ENCODE measurements around the gene PNMA8A. TPM values are rescaled to one million over a fixed set of nuclear protein-coding genes. Genes with fewer than 3 reads are reported as not detected.

Gene PNMA8A
- total RNA-seq, 8 experiments from 2014 or later: 1.3 to 75.6 (median 46.4) TPM

DNA sequence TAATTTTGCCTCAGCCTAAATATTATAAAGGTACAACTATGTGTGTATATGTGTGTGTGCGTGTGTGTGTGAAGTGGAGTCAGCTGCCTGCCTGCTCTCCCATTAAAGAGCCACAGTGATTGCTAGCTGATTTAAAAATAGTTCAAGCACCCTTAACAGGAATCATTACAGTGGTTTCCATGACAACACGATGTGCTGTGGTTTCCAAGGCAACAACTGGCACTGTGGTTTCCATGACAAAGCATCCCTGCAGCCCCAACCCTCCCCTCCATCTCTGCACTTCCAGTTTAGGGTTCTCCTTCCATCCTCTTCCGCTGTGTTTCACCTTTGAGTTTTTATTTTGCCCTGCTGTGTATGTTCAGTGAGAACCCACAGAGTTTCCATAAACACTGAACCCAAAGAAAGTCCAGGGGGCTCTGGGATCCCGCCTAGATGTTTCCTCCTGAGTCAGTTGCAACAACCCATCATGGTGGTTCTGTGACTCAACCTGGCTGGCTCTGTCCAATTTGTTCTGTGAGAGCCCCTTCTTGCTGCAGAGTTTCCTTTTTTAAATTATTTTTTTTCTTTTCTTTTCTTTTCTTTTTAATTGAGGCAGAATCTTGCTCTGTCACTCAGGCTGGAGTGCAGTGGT, 7.1 kb upstream of the PNMA8A start:
- peaks cover 39 to 44% of the 10 kb centered on the region in 2 donors for H3K4me1 ChIP-seq (replicated peaks in 1 of 2)
- ATAC-seq (replicated peaks in 6 of 8): peak in 6 of 8 experiments; percentile 23 to 92 (median 86)
- H3K27ac ChIP-seq: peak overlapping the region; percentile 28 to 38
- in situ Hi-C loops (cut with MboI; ENCODE audit: low pct_unique_long_range_greater_than_20kb in 2 of 9, low sequenced_read_pairs in 9 of 9, unreplicated experiment in 9 of 9): loop anchor here in 4 of 9 experiments (25.0 kb wide), 2 partner anchors 91 to 191 kb away; partner anchors contain the start of gene HIF3A (in 2 of the 4)
- H3K4me3 ChIP-seq: no peak overlapping the region
- 18 to 100% (median 25%) methylated on average over 1 to 3 of the region's 4 CpGs; no CpG with 5 or more reads in 3 of the 10 experiments for WGBS, 10 experiments

DNA sequence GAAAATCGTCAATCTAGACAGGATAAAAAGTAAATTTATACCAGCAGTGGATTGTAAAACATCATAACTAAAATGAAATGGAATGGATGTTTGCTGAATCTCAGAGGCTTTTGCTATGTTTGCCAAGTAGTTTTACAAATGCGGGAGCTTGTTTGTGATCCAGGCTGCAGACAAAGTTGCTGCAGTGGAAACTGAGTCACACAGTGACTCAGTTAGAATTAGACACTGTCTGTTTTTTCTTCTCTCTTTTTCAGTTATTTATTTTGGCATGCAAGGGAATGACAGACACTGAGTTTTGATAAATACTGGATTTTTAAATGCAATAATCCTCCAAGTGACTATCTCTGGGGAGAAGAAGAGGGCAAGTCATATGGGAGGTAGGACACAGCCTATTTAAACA, 4.6 kb upstream of the PNMA8A start:
- Histone ChIP-seq H3K4me1 (replicated peaks in 1 of 2) (peaks cover 35 to 41% of the 10 kb centered on the region in 2 donors), H3K27ac (no peak overlapping the region), H3K4me3 (no peak overlapping the region)
- in situ Hi-C loops (cut with MboI; ENCODE audit: low pct_unique_long_range_greater_than_20kb in 2 of 9, low sequenced_read_pairs in 9 of 9, unreplicated experiment in 9 of 9): loop anchor here in 4 of 9 experiments (25.0 kb wide), 2 partner anchors 89 to 189 kb away; partner anchors contain the start of gene HIF3A (in 2 of the 4)
- no peak for ATAC-seq (replicated peaks in 6 of 8)
- 0 to 100% (median 79%) methylated on average over 1 to 2 of the region's 2 CpGs; no CpG with 5 or more reads in 1 of the 10 experiments for WGBS, 10 experiments

DNA sequence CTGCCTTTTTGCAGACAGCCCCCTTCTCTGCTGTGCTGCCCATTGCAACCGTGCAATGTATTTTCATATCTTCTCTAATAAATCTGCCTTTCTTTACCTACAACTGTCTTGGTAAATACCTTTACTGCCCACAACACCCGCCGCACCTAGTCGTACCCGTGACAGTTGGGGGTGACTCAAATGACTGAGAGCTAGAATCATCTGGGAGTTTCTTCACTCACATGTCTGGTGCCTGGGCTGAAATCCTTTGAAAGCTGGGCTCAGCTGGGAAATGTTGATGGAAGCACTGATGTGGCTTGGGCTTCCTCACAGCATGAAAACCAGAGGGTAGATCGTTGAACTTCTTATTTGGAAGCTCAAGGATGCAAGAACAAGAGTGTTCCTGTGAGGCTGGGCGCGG, 2.8 kb upstream of the PNMA8A start:
- H3K4me3 ChIP-seq: no peak overlapping the region
- 51 to 100% (median 82%) methylated on average over 1 to 8 of the region's 8 CpGs; no CpG with 5 or more reads in 3 of the 10 experiments for WGBS, 10 experiments
- H3K4me1 ChIP-seq (replicated peaks in 1 of 2): peaks cover 36 to 44% of the 10 kb centered on the region in 2 donors
- no peak overlapping the region for H3K27ac ChIP-seq
- in situ Hi-C loops (cut with MboI; ENCODE audit: low pct_unique_long_range_greater_than_20kb in 2 of 9, low sequenced_read_pairs in 9 of 9, unreplicated experiment in 9 of 9): no loop called here
- ATAC-seq (replicated peaks in 6 of 8): no peak

DNA sequence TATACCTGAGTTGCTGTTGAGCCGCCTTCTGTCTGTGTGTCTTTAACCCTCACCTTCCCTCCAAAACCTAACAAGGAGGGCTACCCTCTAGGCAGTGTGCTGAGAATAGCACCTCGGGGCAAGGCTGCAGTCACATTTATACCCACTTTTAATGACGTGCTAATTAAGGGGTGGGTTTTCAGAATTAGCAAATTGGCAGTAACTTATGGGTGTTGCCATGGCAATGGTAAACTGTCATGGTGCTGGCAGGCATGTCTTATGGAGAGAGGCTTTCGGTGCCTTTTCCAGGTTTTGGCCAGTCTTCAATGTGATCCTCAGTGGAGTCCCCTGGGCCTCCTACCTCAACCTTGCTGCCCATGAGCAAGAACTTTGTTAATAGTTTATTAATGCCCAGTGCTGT, 1.2 kb upstream of the PNMA8A start:
- in situ Hi-C loops (cut with MboI; ENCODE audit: low pct_unique_long_range_greater_than_20kb in 2 of 9, low sequenced_read_pairs in 9 of 9, unreplicated experiment in 9 of 9): no loop called here
- Histone ChIP-seq H3K27ac (no peak overlapping the region), H3K4me1 (replicated peaks in 1 of 2) (peaks cover 22 to 34% of the 10 kb centered on the region in 2 donors), H3K4me3 (no peak overlapping the region)
- no peak for ATAC-seq (replicated peaks in 6 of 8)
- 60 to 83% (median 79%) methylated on average over 1 to 4 of the region's 4 CpGs; no CpG with 5 or more reads in 6 of the 10 experiments for whole genome bisulfite sequencing, 10 experiments

DNA sequence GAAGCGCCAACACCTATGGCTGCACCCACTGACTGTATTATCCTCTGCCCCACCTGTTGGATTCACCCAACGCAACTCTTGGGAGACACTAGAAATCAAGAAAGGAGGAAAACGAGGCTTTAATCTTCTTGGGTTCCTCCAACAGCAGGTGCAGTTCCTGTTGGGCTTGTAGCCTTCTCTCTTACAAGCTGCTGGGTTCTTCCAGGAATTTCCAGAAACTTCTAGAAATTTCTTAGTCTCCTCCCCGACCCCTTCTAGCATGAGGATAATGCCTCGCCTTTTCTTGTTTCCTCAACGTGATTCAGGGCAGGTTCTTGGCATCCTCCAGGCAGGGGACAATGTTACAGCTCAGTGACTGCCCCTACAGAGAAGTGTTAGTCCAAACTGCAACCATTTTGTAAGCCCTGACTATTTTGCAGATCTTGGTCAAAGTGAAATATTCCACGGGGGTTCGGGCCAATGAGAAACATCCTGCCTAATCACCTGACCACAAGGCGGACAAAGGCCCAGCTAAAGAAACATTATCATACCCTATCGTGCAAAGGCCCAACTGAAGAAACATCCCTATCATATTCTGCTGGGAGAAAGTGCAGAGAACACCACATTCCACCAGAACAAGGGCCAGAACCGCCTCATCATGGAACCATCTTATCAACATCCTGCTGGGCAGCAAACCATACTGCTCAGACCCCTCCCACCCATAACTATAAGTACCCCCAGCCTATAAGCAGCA, 614 bp upstream of the PNMA8A start:
- peak overlapping the region; percentile 83 to 96 for H3K27ac ChIP-seq
- ATAC-seq (replicated peaks in 6 of 8): no peak
- in situ Hi-C loops (cut with MboI; ENCODE audit: low pct_unique_long_range_greater_than_20kb in 2 of 9, low sequenced_read_pairs in 9 of 9, unreplicated experiment in 9 of 9): no loop called here
- H3K4me3 ChIP-seq: peak overlapping the region; percentile 55 to 80 (median 57)
- WGBS, 10 experiments: 40 to 100% (median 62%) methylated on average over 1 to 7 of the region's 11 CpGs
- peaks cover 21 to 34% of the 10 kb centered on the region in 2 donors for H3K4me1 ChIP-seq (replicated peaks in 1 of 2)

DNA sequence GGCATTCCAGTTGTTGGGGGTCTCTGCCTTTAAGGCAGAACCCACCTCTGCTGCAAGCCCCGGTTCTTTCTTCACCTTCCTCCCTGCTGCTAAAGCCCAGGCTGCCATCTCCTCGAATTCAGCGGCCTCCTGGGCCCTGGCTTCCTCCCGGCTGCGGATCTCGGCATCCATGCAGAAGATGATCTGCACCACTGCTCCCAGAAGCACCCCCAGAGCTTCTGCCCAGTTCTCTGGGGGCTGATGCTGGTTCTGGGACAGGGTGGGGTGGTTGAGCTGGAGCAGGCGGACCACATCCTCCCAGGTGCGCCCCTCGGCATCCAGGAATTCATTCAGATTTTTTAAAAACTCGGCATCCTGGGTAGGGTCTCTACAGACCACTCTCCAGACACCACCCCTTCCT, 987 bp downstream of the PNMA8A start:
- H3K4me3 ChIP-seq: peak overlapping the region; percentile 55 to 80 (median 57)
- 100% methylated on average over 4 of the region's 10 CpGs; no CpG with 5 or more reads in 9 of the 10 experiments for WGBS, 10 experiments
- in situ Hi-C loops (cut with MboI; ENCODE audit: low pct_unique_long_range_greater_than_20kb in 2 of 9, low sequenced_read_pairs in 9 of 9, unreplicated experiment in 9 of 9): no loop called here
- peak overlapping the region; percentile 83 to 96 for H3K27ac ChIP-seq
- H3K4me1 ChIP-seq (replicated peaks in 1 of 2): peaks cover 21 to 34% of the 10 kb centered on the region in 2 donors
- ATAC-seq (replicated peaks in 6 of 8): no peak

DNA sequence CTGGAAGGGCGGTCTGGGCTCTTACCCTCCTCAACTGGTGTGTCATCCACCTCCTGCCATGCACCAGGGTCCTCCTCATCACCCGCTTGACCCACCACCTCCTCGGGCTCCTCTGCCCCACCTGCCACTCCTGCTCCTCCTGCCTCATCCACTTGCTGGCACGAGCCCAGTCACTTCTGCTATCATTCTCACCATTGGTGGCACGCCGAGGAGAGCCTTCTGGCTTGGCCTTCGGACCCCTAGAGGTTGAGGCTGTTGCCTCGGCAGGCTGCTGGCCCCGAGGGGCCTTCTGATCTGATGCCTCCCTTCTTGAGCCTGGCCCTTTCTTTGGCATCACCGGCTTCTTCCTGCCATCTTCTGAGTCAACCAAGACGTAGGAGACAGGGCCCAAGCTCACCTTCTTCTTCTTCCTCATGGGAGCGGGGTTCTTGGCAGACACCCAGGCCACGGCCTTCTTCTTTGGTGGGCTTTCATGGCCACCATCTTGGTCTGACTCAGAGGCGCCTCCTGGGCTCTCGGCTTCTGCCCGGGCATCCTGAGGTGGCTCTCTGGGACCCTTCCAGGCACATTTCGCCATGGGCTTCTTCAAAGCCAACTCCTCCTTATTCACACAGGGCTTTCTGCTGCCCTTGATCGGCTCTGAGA, 1.7 kb downstream of the PNMA8A start:
- in situ Hi-C loops (cut with MboI; ENCODE audit: low pct_unique_long_range_greater_than_20kb in 2 of 9, low sequenced_read_pairs in 9 of 9, unreplicated experiment in 9 of 9): no loop called here
- Histone ChIP-seq H3K4me3 (peak overlapping the region in 2 of 5 donors; percentile 57 to 80), H3K27ac (no peak overlapping the region), H3K4me1 (replicated peaks in 1 of 2) (peaks cover 21 to 34% of the 10 kb centered on the region in 2 donors)
- no peak for ATAC-seq (replicated peaks in 6 of 8)
- 80 to 100% (median 95%) methylated on average over 1 to 8 of the region's 18 CpGs; no CpG with 5 or more reads in 3 of the 10 experiments for WGBS, 10 experiments

DNA sequence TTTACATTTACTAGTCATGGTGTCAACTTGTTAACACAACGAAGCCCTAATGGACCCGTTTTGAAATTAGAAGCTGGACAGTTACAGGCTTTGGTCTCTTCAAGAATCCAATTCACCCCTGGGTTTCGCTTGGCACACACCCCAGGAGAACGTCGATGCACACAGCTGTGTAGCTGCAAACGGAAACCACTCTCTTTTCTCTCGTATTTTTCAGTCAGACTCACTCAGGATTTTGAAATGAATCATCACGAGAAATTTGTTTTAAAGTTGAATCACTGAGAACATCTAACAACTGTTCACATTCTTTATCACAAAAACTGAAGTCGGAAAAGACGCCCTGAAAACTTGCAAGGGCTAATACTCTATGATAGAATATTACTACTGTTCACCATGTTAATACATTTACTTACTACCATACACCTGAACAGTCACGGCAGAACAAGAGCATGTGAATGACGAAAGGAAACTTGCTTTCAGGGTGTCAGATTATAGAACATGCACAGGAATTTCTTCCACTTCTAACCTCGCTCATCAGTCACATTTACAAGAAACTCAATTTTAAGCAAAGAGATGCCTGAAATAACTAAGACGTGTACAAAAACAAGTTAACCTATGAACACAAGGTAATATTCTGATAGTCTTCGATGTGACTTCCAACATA, 4.7 kb downstream of the PNMA8A start:
- no peak overlapping the region for H3K27ac ChIP-seq
- ATAC-seq (replicated peaks in 6 of 8): peak in 1 of 8 experiments; percentile 62
- in situ Hi-C loops (cut with MboI; ENCODE audit: low pct_unique_long_range_greater_than_20kb in 2 of 9, low sequenced_read_pairs in 9 of 9, unreplicated experiment in 9 of 9): no loop called here
- H3K4me3 ChIP-seq: no peak overlapping the region
- whole genome bisulfite sequencing, 10 experiments: 6 to 94% (median 61%) methylated on average over 5 to 15 of the region's 15 CpGs; no CpG with 5 or more reads in 2 of the 10 experiments
- H3K4me1 ChIP-seq (replicated peaks in 1 of 2): peaks cover 12 to 14% of the 10 kb centered on the region in 2 donors

DNA sequence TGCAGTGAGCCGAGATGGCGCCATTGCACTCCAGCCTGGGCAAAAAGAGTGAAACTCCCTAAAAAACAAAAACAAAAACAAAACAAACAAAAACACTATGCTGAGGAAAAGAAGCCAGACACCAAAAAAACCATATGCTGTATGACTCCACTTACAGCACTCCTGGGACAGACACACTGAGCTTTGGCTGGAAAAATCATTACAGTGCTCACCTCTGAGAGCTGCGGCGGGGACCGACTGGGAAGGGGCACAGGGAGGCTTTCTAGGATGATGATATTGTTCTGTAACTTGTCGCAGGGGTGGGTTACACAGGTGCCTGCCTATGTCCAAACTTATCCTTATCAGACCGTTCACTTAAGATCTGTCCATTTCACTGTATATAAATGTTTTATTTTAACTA, 7.8 kb downstream of the PNMA8A start:
- ATAC-seq (replicated peaks in 6 of 8): no peak
- no peak overlapping the region for H3K4me3 ChIP-seq
- H3K27ac ChIP-seq: no peak overlapping the region
- H3K4me1 ChIP-seq (replicated peaks in 1 of 2): no peaks in the 10 kb centered on the region
- WGBS, 10 experiments: 80 to 100% (median 94%) methylated on average over 1 to 4 of the region's 7 CpGs; no CpG with 5 or more reads in 4 of the 10 experiments
- in situ Hi-C loops (cut with MboI; ENCODE audit: low pct_unique_long_range_greater_than_20kb in 2 of 9, low sequenced_read_pairs in 9 of 9, unreplicated experiment in 9 of 9): no loop called here

DNA sequence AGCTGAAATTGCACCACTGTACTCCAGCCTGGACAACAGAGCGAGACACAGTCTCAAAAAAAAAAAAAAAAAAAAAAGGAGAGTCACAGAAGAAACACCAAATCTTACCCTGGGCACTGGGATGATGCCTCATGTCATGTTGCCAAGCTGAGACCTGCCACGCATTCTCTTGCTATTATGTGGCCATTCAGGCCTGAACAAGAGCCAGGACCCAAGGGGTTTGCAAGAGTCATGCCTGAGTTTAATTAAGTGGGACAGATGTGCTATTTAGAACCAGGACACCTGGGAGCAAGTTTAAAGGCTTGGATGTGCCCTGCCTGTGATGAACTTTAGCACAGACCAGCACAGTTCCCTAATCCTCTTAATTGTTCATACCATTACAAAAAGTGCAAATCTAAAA, 9.8 kb downstream of the PNMA8A start:
- in situ Hi-C loops (cut with MboI; ENCODE audit: low pct_unique_long_range_greater_than_20kb in 2 of 9, low sequenced_read_pairs in 9 of 9, unreplicated experiment in 9 of 9): no loop called here
- no peak overlapping the region for H3K4me3 ChIP-seq
- H3K4me1 ChIP-seq (replicated peaks in 1 of 2): no peaks in the 10 kb centered on the region
- ATAC-seq (replicated peaks in 6 of 8): no peak
- no peak overlapping the region for H3K27ac ChIP-seq
- WGBS, 10 experiments: 20 to 100% (median 100%) methylated on average over 1 of the region's 2 CpGs; no CpG with 5 or more reads in 4 of the 10 experiments

DNA sequence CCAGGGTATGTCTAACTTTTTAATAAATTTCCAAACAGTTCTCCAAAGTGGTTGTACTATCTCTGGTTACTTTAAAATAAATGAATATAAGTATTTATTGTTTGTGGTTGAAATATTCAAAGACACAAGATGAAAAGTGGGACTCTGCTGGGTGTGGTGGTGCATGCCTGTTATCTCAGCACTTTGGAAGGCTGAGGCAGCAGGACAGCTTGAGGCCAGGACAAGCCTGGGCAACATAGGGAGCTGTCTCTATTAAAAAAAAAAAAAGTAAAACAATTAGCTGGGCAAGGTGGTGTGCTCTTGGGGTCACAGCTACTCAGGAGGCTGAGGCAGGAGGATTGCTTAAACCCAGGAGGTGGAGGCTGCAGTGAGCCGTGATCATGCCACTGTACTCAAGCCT, 10.4 kb downstream of the PNMA8A start:
- Histone ChIP-seq H3K4me3 (no peak overlapping the region), H3K27ac (no peak overlapping the region), H3K4me1 (replicated peaks in 1 of 2) (no peaks in the 10 kb centered on the region)
- WGBS, 10 experiments: 80 to 100% (median 100%) methylated on average over 1 of the region's 1 CpG; no CpG with 5 or more reads in 5 of the 10 experiments
- peak in 2 of 8 experiments; percentile 25 to 43 for ATAC-seq (replicated peaks in 6 of 8)
- in situ Hi-C loops (cut with MboI; ENCODE audit: low pct_unique_long_range_greater_than_20kb in 2 of 9, low sequenced_read_pairs in 9 of 9, unreplicated experiment in 9 of 9): no loop called here

DNA sequence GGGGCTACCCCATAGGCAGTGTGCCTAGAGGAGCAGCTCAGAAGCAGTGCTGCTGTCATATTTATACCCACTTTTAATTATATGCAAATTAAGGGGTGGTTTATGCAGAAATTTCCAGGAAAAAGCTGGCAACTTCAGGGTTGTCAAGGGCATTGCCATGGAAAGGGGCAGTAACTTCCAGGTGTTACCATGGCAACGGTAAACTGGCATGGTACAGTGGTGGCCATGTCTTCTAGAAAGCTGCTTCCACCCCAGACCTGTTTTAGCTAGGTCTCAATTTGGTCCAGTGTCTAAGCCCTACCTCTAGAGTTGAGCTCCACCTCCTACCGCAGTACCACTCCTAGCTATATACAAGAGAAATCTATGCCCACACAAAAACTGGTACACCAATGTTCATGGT, 11.3 kb downstream of the PNMA8A start:
- no peak overlapping the region for H3K4me3 ChIP-seq
- no peak overlapping the region for H3K27ac ChIP-seq
- WGBS, 10 experiments: 0 to 100% (median 73%) methylated on average over 1 to 2 of the region's 2 CpGs; no CpG with 5 or more reads in 4 of the 10 experiments
- in situ Hi-C loops (cut with MboI; ENCODE audit: low pct_unique_long_range_greater_than_20kb in 2 of 9, low sequenced_read_pairs in 9 of 9, unreplicated experiment in 9 of 9): no loop called here
- peak in 3 of 8 experiments; percentile 28 to 55 (median 31) for ATAC-seq (replicated peaks in 6 of 8)
- H3K4me1 ChIP-seq (replicated peaks in 1 of 2): no peaks in the 10 kb centered on the region
